ENCODE results near the gene CHCHD10.

DNA sequence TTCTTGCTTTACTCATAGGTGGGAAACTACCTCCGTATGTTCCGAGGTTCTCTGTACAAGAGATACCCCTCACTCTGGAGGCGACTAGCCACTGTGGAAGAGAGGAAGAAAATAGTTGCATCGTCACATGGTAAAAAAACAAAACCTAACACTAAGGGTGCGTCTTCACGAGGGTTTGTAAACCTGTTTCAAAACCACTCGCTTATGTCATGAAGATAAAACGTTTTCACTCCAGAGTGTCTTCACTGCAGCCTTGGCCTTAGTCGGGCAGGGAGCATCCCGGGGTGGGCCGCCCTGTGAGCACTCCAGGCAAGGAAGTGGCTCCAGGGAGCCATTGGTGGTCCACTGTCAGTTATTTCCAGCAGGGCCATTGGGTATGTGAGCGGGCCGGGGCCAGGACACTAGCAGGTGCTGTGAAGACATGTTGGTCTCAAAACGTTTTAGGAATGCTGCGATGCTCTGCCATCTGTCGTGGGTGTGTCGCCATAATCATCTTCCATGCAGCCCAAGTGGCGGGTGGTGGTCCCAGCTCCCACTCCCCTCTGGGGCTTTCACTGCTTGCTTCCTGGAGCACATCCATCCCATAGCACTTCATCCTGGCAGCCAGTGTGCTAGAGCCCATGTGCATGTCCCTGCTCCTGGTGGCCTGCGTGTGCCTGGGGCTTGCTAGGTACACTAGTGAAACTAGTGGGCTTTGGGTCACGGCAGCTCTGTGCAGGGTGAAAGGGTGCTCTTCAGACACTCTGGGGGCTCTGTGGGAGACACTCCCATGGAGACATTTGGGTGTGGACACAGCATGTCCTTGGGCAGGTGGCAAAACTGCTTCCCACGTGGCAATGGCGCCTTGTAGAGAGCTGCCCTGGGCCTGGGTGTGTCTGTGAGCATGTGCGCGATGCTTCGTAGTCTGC, 24.2 kb upstream of the CHCHD10 start:
- TF ChIP-seq, protein P1, sequence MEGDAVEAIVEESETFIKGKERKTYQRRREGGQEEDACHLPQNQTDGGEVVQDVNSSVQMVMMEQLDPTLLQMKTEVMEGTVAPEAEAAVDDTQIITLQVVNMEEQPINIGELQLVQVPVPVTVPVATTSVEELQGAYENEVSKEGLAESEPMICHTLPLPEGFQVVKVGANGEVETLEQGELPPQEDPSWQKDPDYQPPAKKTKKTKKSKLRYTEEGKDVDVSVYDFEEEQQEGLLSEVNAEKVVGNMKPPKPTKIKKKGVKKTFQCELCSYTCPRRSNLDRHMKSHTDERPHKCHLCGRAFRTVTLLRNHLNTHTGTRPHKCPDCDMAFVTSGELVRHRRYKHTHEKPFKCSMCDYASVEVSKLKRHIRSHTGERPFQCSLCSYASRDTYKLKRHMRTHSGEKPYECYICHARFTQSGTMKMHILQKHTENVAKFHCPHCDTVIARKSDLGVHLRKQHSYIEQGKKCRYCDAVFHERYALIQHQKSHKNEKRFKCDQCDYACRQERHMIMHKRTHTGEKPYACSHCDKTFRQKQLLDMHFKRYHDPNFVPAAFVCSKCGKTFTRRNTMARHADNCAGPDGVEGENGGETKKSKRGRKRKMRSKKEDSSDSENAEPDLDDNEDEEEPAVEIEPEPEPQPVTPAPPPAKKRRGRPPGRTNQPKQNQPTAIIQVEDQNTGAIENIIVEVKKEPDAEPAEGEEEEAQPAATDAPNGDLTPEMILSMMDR (conservative IDR thresholded peaks at IDR 0.05) = no peak
- TF ChIP-seq EZH2 (IDR thresholded peaks at IDR 0.05; ENCODE audit: low read depth) = no peak

All from PC-9 (cell line).